Adrenal gland (tissue), 12 donors: Measurements from ENCODE around the gene NSUN4. TPM values are rescaled to one million over a fixed set of nuclear protein-coding genes. Genes with fewer than 3 reads are reported as not detected.
"Not testable (repeated sequence)": the region's sequence is repeated elsewhere in the genome, so short reads cannot be mapped to it uniquely, and the experiment has no call there.

Experiments used
- DNase-seq, 7 donors: peaks; one replicate each; pipeline ENCODE4 v3.0.0-alpha.2; 2019 to 2020
- H3K27ac ChIP-seq, 5 donors: fragments of 200-600 bp; sonication (generic) in 4 of 5; 1 replicate in 3 of 5; 2 replicates in 2 of 5; pipeline versions ENCODE4 v1.5.1 to v1.8.0; 2016 to 2020; ENCODE audit warnings: mild to moderate bottlenecking in 1 of 5
- H3K27me3 ChIP-seq: fragments of 200-600 bp; 2 replicates; pipeline ENCODE4 v1.8.0; 2021
- H3K36me3 ChIP-seq, 2 donors: fragments of 200-600 bp; replicated peaks in 1 of 2; 1 replicate in 1 of 2; 2 replicates in 1 of 2; pipeline versions ENCODE4 v1.5.1 to v1.8.0; 2018 to 2022
- H3K4me1 ChIP-seq, 2 donors: fragments of 200-600 bp; replicated peaks in 1 of 2; 1 replicate in 1 of 2; 2 replicates in 1 of 2; pipeline versions ENCODE4 v1.5.1 to v1.8.0; 2018 to 2021
- H3K4me3 ChIP-seq, 4 donors: fragments of 200-600 bp; sonication (generic) in 3 of 4; one replicate each; pipeline ENCODE4 v1.5.1; 2016 to 2018
- H3K9me3 ChIP-seq, 3 donors: fragments of 200-600 bp; sonication (generic) in 1 of 3; replicated peaks in 1 of 3; 1 replicate in 2 of 3; 2 replicates in 1 of 3; pipeline versions ENCODE4 v1.5.1 to v1.8.0; 2016 to 2021
- CTCF ChIP-seq, 6 experiments: fragments of 450-650 bp in 4 of 6; fragments of 200-600 bp in 2 of 6; sonication (generic) in 1 of 6; IDR thresholded peaks; 1 replicate in 5 of 6; 2 replicates in 1 of 6; pipeline versions ENCODE4 v1.5.1 to v1.8.0; 2016 to 2021; ENCODE audit warnings: antibody characterized with exemption in 6 of 6, mild to moderate bottlenecking in 2 of 6, moderate library complexity in 1 of 6
- POLR2A ChIP-seq, 2 donors: fragments of 450-650 bp; IDR thresholded peaks; one replicate each; pipeline ENCODE4 v1.6.1; 2017; ENCODE audit warnings: antibody characterized with exemption in 2 of 2, mild to moderate bottlenecking in 2 of 2, moderate library complexity in 1 of 2
- WGBS, 4 donors: extraction: QIAGEN DNeasy Blood & Tissue Kit in 2 of 4; methylation state at CpG; one replicate each; pipeline versions ENCODE4 v1.1.5 to v1.1.7; 2013 to 2017; 5-methylcytosine and 5-hydroxymethylcytosine counted together
- intact Hi-C, 2 donors: fragments of 100-400 bp; cut with DNase I; formaldehyde crosslinking; loops; one replicate each; pipeline versions ENCODE4 v1.14.1 to v1.15.0; 2022 to 2023
- polyA plus RNA-seq, 3 donors: library from polyadenylated mRNA; stranded (reverse); fragments of 200-250 nt in 2 of 3; fragments of 350-450 nt in 1 of 3; fragmentation: Illumina TruSeq in 1 of 3; extraction: RNeasy Lipid Tissue Mini Kit (QIAGEN cat#74804) in 1 of 3; gene quantifications; one replicate each; pipeline ENCODE4 v1.2.3, GENCODE V29; 2013 to 2014
- total RNA-seq, 9 donors: library from RNA; depleted of rRNA in 4 of 9; stranded (reverse); fragments of >200 nt in 4 of 9; fragments of 120-200 nt in 1 of 9; fragmentation: NEBNext Ultra II Directional in 1 of 9; extraction: Animal tissue kit (Norgen Biotek cat#: 25700) in 1 of 9; gene quantifications; one replicate each; pipeline versions ENCODE4 v1.1.0 to v1.2.4, GENCODE V29; 2013 to 2023
- donor health status: healthy with polysubstance abuse.
- donor health status: Bipolar disorder and iron deficiency.
- donor health status: DM: yes; HTN: yes; CAD: no.
- donor health status: DM: no; HTN: no; CAD: no.
- donor health status: DM: no; HTN: no; CAD: no.
- donor health status: DM: yes; HTN: yes; CAD: no.

Gene NSUN4
- total and polyA plus RNA-seq, 12 donors: 13.8 to 46.1 (median 37.2) TPM

- Histone ChIP-seq H3K27ac (no peak overlapping the region), H3K4me1 (peaks cover 4 to 9% of the 10 kb centered on the region in 2 donors), H3K9me3 (no peaks in the 10 kb centered on the region), H3K27me3 (no peaks in the 10 kb centered on the region), H3K4me3 (no peak overlapping the region), H3K36me3 (peaks cover 0 to 43% of the 10 kb centered on the region in 2 donors)
- WGBS, 4 donors: 82 to 96% (median 90%) methylated on average over 5 of the region's 5 CpGs
- intact Hi-C loops: no loop called here
- no peak for DNase-seq
- TF ChIP-seq CTCF (IDR thresholded peaks at IDR 0.05): no peak
- no peak for TF ChIP-seq POLR2A (IDR thresholded peaks at IDR 0.05)
Observed at GRCh38 chr1:46364612-46365011, 24.0 kb downstream of the NSUN4 start.

DNA sequence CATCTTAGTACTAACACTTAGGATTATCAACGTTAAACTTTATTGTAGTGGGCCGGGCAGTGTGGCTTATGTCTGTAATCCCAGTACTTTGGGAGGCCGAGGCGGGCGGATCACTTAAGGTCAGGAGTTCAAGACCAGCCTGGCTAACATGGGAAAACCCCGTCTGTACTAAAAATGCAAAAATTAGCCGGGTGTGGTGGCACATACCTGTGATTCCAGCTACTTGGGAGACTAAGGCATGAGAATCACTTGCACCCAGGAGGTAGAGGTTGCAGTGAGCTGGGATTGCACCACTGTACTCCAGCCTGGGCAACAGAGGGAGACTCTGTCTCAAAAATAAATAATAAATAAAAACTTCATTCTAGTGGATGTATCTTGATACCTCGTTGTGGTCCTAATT, 25.2 kb downstream of the NSUN4 start:
- H3K27me3 ChIP-seq, H3K27ac ChIP-seq, intact Hi-C loops, DNase-seq, H3K4me1 ChIP-seq, H3K4me3 ChIP-seq, H3K9me3 ChIP-seq: not testable (repeated sequence)
- peaks cover 0 to 36% of the 10 kb centered on the region in 2 donors for H3K36me3 ChIP-seq
- 92 to 98% (median 95%) methylated on average over 7 to 8 of the region's 8 CpGs for WGBS, 4 donors

DNA sequence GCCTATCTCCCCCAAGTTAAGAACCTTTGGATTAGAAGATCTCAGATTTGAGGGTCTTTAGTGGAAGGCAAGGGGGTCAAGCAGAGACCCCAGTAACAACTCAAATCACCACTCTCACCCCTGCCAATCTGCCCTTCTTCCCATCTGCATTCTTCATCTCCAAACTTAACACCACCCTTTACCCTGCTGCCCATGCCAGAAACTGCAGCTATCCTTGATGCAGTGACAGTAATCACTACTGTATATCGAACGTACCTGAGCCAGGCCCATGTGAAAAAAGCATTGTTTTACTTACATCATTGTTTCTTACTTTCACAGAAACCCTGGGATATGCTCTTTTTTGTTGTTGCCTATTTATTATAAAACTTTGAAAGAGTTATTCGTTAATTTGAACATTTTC, 26.5 kb downstream of the NSUN4 start:
- H3K9me3 ChIP-seq: no peaks in the 10 kb centered on the region
- no peak overlapping the region for H3K4me3 ChIP-seq
- WGBS, 4 donors: 41 to 51% (median 48%) methylated on average over 3 of the region's 3 CpGs
- no peak overlapping the region for H3K27ac ChIP-seq
- intact Hi-C loops: no loop called here
- peaks cover 4 to 9% of the 10 kb centered on the region in 2 donors for H3K4me1 ChIP-seq
- no peak for DNase-seq
- TF ChIP-seq CTCF (IDR thresholded peaks at IDR 0.05) (peak in 1 of 6 experiments; percentile 4), POLR2A (IDR thresholded peaks at IDR 0.05) (no peak)
- peaks cover 0 to 24% of the 10 kb centered on the region in 2 donors for H3K36me3 ChIP-seq
- no peaks in the 10 kb centered on the region for H3K27me3 ChIP-seq

- H3K4me1 ChIP-seq, H3K27ac ChIP-seq, H3K9me3 ChIP-seq, H3K27me3 ChIP-seq, intact Hi-C loops, H3K4me3 ChIP-seq, DNase-seq: not testable (repeated sequence)
- 91 to 98% (median 95%) methylated on average over 8 of the region's 8 CpGs for WGBS, 4 donors
- H3K36me3 ChIP-seq: peaks cover 0 to 19% of the 10 kb centered on the region in 2 donors
Observed at GRCh38 chr1:46367701-46368100, 27.1 kb downstream of the NSUN4 start.

DNA sequence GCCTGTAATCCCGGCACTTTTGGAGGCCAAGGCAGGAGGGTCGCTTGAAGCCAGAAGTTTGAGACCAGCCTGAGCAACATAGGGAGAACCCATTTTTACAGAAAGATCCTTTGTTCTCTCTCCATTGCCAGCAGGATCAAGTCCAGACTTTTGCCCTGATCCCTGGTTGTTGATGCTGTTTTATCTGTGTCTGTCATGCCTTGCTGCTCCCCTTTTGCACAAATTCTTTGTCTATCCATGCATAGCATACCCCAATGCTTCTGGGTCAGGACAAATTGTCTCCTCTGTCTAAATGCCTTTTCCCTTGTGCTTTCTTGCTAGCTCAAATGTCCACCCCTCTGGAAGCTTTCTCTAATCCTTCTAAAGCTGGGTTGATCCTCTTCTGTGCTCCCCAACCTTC, 28.2 kb downstream of the NSUN4 start:
- intact Hi-C loops: no loop called here
- WGBS, 4 donors: 92 to 97% (median 95%) methylated on average over 2 of the region's 2 CpGs

More for the DNA sequence above, 28.2 kb downstream of the NSUN4 start:
- H3K36me3 ChIP-seq: peaks cover 0 to 9% of the 10 kb centered on the region in 2 donors
- no peak for TF ChIP-seq CTCF (IDR thresholded peaks at IDR 0.05)
- H3K4me1 ChIP-seq: peaks cover 4 to 9% of the 10 kb centered on the region in 2 donors
- no peak overlapping the region for H3K4me3 ChIP-seq
- H3K27ac ChIP-seq: no peak overlapping the region
- H3K9me3 ChIP-seq: no peaks in the 10 kb centered on the region
- DNase-seq: no peak
- no peaks in the 10 kb centered on the region for H3K27me3 ChIP-seq
